GM12878 (cell line): ENCODE results near the gene PLGRKT. TPM values are rescaled to one million over a fixed set of nuclear protein-coding genes. Genes with fewer than 3 reads are reported as not detected.

ENCODE experiments used
- ATAC-seq: fragments of 200-7000 bp; cut with Tn5 transposase; 3 replicates; pipeline ENCODE4 v1.9.1; 2020; ENCODE audit warnings: mild to moderate bottlenecking, moderate library complexity
- BruUV-seq: library from RNA; stranded (reverse); fragments of 400-500 nt; replicated peaks from 2 replicates; lab custom pipeline; 2021; lab: Mats Ljungman, UMichigan
- CTCF ChIA-PET: fragments of 300-600 bp; sonication (Branson Sonifier 250); formaldehyde crosslinking; extraction: SDS; loops from one replicate; lab custom pipeline; 2021; ENCODE audit warnings: inconsistent platforms; lab: Yijun Ruan, JAX
- POLR2A ChIA-PET: fragments of 350-600 bp; formaldehyde crosslinking; extraction: SDS; loops from one replicate; lab custom pipeline; 2021; ENCODE audit warnings: inconsistent platforms; lab: Charles Lee
- RAD21 ChIA-PET: fragments of 300-600 bp; sonication (Branson Sonifier 250); formaldehyde crosslinking; loops from one replicate; lab custom pipeline; 2023; ENCODE audit warnings: antibody characterized with exemption; ENCODE audit not compliant: unreplicated experiment; lab: Charles Lee
- SMC1A ChIA-PET: fragments of 300-600 bp; sonication (Branson Sonifier 250); formaldehyde crosslinking; loops from one replicate; lab custom pipeline; 2023; ENCODE audit not compliant: unreplicated experiment, uncharacterized antibody; lab: Charles Lee
- DNase-seq: peaks from one replicate; pipeline ENCODE4 v3.0.0-alpha.2; 2011; ENCODE audit warnings: low read depth, low spot score
- FAIRE-seq: peaks from 3 replicates; lab custom pipeline; 2011; peaks lifted over from hg19 to GRCh38; lab: Jason Lieb, UNC
- H2AFZ ChIP-seq: 2 replicates; pipeline ENCODE4 v1.6.0; 2011; ENCODE audit warnings: low read depth, low read length, control low read depth; ENCODE audit not compliant: control insufficient read depth
- H3K27ac ChIP-seq: 2 replicates; pipeline ENCODE4 v1.5.1; 2011; ENCODE audit warnings: control low read depth; ENCODE audit not compliant: control insufficient read depth, insufficient read depth
- H3K27me3 ChIP-seq, 2 experiments: replicated peaks in 1 of 2; 2 replicates each; pipeline versions ENCODE4 v1.6.0 to v1.6.1; 2011; ENCODE audit warnings: low read length in 1 of 2; ENCODE audit not compliant: control insufficient read depth in 2 of 2, insufficient read depth in 2 of 2
- H3K36me3 ChIP-seq, 2 experiments: 2 replicates each; pipeline ENCODE4 v1.5.1; 2011; ENCODE audit warnings: low read length in 1 of 2; ENCODE audit not compliant: control insufficient read depth in 2 of 2, insufficient read depth in 2 of 2
- H3K4me1 ChIP-seq: 2 replicates; pipeline ENCODE4 v1.6.1; 2011; ENCODE audit warnings: mild to moderate bottlenecking, low read length, moderate library complexity, mixed read lengths; ENCODE audit not compliant: control insufficient read depth, insufficient read depth
- H3K4me2 ChIP-seq: 2 replicates; pipeline ENCODE4 v1.6.0; 2011; ENCODE audit warnings: control low read depth; ENCODE audit not compliant: control insufficient read depth, insufficient read depth
- H3K4me3 ChIP-seq: fragments of 200-600 bp; sonication (generic); 2 replicates; pipeline ENCODE4 v1.5.1; 2016
- H3K79me2 ChIP-seq: 2 replicates; pipeline ENCODE4 v1.6.0; 2011; ENCODE audit warnings: low read length; ENCODE audit not compliant: control insufficient read depth, insufficient read depth
- H3K9ac ChIP-seq: 2 replicates; pipeline ENCODE4 v1.8.0; 2011; ENCODE audit warnings: low read length, control low read depth, mixed read lengths; ENCODE audit not compliant: control insufficient read depth, insufficient read depth
- H3K9me3 ChIP-seq: replicated peaks from 3 replicates; pipeline ENCODE4 v1.5.1; 2011; ENCODE audit warnings: mild to moderate bottlenecking, low read length; ENCODE audit not compliant: control insufficient read depth, insufficient read depth
- H4K20me1 ChIP-seq: 2 replicates; pipeline ENCODE4 v1.6.0; 2011; ENCODE audit not compliant: control insufficient read depth, insufficient read depth
- EGR1 ChIP-seq, 2 experiments: IDR thresholded peaks; 1 replicate in 1 of 2; 2 replicates in 1 of 2; pipeline ENCODE4 v1.6.1; 2011 to 2012; ENCODE audit warnings: low read depth in 2 of 2, low read length in 2 of 2, borderline replicate concordance in 1 of 2, mild to moderate bottlenecking in 1 of 2, moderate library complexity in 1 of 2
- SKIL ChIP-seq: fragments of 450-650 bp; IDR thresholded peaks from 2 replicates; pipeline ENCODE4 v1.6.1; 2017; ENCODE audit warnings: mild to moderate bottlenecking, low read depth, inconsistent platforms; ENCODE audit not compliant: poor library complexity, severe bottlenecking
- ZBED1 ChIP-seq: IDR thresholded peaks from 2 replicates; pipeline ENCODE4 v1.6.1; 2016; ENCODE audit warnings: borderline replicate concordance
- WGBS: methylation state at CpG from one replicate; pipeline ENCODE4 v1.1.6; 2016; ENCODE audit warnings: low lambda C conversion rate; ENCODE audit not compliant: insufficient replicate concordance, insufficient coverage; ENCODE audit errors: missing lambda C conversion rate; 5-methylcytosine and 5-hydroxymethylcytosine counted together
- in situ Hi-C: fragments of 300-500 bp; cut with MboI; formaldehyde crosslinking; loops from 9 replicates; pipeline ENCODE4 v1.14.3; 2018; ENCODE audit warnings: mixed read lengths
- intact Hi-C: fragments of 100-400 bp; cut with micrococcal nuclease; formaldehyde crosslinking; loops from one replicate; pipeline ENCODE4 v1.14.2; 2022; ENCODE audit not compliant: unreplicated experiment
- polyA plus RNA-seq, 11 experiments: library from polyadenylated mRNA; depleted of rRNA in 4 of 11; unstranded in 6 of 11; stranded (reverse) in 5 of 11; fragments of >200 nt; fragmentation: Nextera tagmentation in 4 of 11; fragmentation: Illumina TruSeq in 1 of 11; extraction: Ambion mirVana in 4 of 11; extraction: Trizol in 1 of 11; gene quantifications; 1 replicate in 1 of 11; 2 replicates in 10 of 11; pipeline versions ENCODE4 v1.2.1 to v1.2.3, GENCODE V29; 2011 to 2016; ENCODE audit warnings: inconsistent platforms in 2 of 11, missing spikeins in 2 of 11, low read depth in 1 of 11
- total RNA-seq, 4 experiments: library from RNA; depleted of rRNA in 3 of 4; stranded (reverse); fragments of >200 nt in 3 of 4; fragmentation: Illumina TruSeq in 1 of 4; extraction: Trizol in 1 of 4; gene quantifications; 2 replicates each; pipeline versions ENCODE4 v1.2.1 to v1.2.3, GENCODE V29; 2013 to 2021
- TF ChIP-seq, protein P1 (sequence below): fragments of 450-650 bp; IDR thresholded peaks from 2 replicates; pipeline ENCODE4 v1.6.1; 2014; ENCODE audit warnings: mild to moderate bottlenecking

The PLGRKT gene
- total and polyA plus RNA-seq, 10 of the 15 experiments (the other 5 are each of a cell fraction or from before 2014, with no cell fraction given): 25.2 to 72.3 (median 38.4) TPM

DNA sequence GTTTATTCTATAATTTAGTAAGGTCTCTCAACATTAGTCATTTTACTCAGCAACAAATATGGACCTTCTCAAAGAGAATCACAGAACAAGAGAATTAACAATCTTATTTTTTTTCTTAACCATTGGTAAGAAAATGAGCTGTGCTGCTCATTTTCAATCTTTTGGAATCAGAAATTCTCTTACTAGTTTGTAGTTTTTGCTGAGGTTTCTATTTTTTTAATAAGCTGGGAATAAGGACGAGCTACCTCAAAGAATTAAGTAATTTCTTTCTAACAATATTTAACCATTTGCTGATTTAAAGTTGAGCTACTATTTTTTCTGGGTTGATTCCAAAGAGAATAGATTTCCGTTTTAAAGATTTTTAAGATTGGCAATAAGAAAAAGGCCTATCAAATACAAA lies 44.2 kb downstream of the PLGRKT start:
- no TSS peak for BruUV-seq
- Histone ChIP-seq H3K4me3 (no peak overlapping the region), H4K20me1 (no peaks in the 10 kb centered on the region), H3K27ac (no peak overlapping the region), H3K36me3 (no peaks in the 10 kb centered on the region), H3K9ac (no peak overlapping the region), H2AFZ (no peak overlapping the region), H3K79me2 (no peaks in the 10 kb centered on the region), H3K4me1 (peaks cover 9% of the 10 kb centered on the region; the same call in 1 of the 2 replicates), H3K9me3 (no peaks in the 10 kb centered on the region), H3K4me2 (no peak overlapping the region), H3K27me3 (no peaks in the 10 kb centered on the region)
- ChIA-PET POLR2A (no interaction called here), SMC1A (interaction anchor here (0.8 to 1.0 kb wide), 3 partner anchors 9 to 130 kb away, joined by 3 to 5 read pairs (median 3); no protein-coding TSS in a partner anchor), RAD21 (interaction anchor here (1.0 kb wide), 1 partner anchor 37 kb away, joined by 3 read pairs; no protein-coding TSS in a partner anchor), CTCF (interaction anchor here (0.6 to 0.8 kb wide), 2 partner anchors 31 to 576 kb away, joined by 3 read pairs; no protein-coding TSS in a partner anchor)
- WGBS: 100% methylated on average over 2 of the region's 2 CpGs
- no peak for DNase-seq
- in situ Hi-C loops (no loop called here), intact Hi-C loops (no loop called here)
- no peak for FAIRE-seq
- TF ChIP-seq, protein P1, sequence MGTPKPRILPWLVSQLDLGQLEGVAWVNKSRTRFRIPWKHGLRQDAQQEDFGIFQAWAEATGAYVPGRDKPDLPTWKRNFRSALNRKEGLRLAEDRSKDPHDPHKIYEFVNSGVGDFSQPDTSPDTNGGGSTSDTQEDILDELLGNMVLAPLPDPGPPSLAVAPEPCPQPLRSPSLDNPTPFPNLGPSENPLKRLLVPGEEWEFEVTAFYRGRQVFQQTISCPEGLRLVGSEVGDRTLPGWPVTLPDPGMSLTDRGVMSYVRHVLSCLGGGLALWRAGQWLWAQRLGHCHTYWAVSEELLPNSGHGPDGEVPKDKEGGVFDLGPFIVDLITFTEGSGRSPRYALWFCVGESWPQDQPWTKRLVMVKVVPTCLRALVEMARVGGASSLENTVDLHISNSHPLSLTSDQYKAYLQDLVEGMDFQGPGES: no peak
- TF ChIP-seq ZBED1: no peak
- TF ChIP-seq EGR1 (IDR thresholded peaks at IDR 0.05; ENCODE audit: borderline replicate concordance in 1 of 2, low read depth in 2 of 2, low read length in 2 of 2): no peak
- TF ChIP-seq SKIL: no peak
- no peak for ATAC-seq
